GM19193 (cell line): ENCODE measurements around the gene ULK3.

ENCODE experiments used
- POLR2A ChIP-seq: IDR thresholded peaks from 4 replicates; pipeline ENCODE4 v1.6.1; 2011; ENCODE audit not compliant: insufficient read depth, insufficient read length; ENCODE audit errors: extremely low read depth

Gene ULK3

GRCh38 chr15:74821790-74822158 lies 21.2 kb downstream of the ULK3 start:
- TF ChIP-seq POLR2A: no peak

GRCh38 chr15:74821091-74821789 lies 21.7 kb downstream of the ULK3 start:
- TF ChIP-seq POLR2A: peak; percentile 30

DNA sequence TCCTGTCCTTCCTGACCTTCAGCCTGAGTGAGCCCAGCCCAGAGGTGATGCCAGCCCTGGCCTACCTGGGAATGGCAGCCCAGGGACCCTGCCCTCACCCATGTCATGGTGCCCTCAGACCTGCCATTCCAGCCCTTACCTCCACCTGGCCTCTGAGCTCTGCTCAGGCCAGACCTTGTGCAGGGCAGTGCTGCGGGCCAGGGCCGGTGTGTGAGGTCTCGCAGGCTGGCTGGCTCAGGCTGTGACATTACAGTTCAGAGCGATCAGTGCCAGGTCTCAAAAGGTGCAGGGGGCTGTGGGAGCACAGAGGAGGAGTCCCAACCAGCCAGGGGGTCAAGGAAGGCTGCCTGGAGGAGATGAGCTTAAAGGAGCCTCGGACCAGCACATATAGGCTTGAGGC lies 22.9 kb downstream of the ULK3 start:
- no peak for TF ChIP-seq POLR2A

GRCh38 chr15:74817370-74817737 lies 25.6 kb downstream of the ULK3 start:
- TF ChIP-seq POLR2A: no peak

- no peak for TF ChIP-seq POLR2A
Measured at GRCh38 chr15:74816624-74817369, 26.2 kb downstream of the ULK3 start.

DNA sequence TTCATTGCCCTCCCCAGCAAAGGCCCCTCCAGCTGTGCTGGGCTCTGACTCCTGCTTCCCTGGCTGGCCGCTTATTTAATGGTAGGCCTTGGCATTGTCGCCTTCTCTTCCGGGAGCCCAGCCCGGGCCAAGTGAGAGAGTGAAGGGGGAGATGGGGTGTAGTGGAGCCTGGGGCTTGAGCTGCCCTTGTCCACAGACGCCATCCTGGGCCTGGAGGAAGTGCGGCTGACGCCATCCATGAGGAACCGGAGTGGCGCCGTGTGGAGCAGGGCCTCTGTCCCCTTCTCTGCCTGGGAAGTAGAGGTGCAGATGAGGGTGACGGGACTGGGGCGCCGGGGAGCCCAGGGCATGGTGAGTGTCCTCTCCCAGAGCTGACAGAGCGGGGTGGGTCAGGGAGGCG lies 27.0 kb downstream of the ULK3 start:
- no peak for TF ChIP-seq POLR2A

DNA sequence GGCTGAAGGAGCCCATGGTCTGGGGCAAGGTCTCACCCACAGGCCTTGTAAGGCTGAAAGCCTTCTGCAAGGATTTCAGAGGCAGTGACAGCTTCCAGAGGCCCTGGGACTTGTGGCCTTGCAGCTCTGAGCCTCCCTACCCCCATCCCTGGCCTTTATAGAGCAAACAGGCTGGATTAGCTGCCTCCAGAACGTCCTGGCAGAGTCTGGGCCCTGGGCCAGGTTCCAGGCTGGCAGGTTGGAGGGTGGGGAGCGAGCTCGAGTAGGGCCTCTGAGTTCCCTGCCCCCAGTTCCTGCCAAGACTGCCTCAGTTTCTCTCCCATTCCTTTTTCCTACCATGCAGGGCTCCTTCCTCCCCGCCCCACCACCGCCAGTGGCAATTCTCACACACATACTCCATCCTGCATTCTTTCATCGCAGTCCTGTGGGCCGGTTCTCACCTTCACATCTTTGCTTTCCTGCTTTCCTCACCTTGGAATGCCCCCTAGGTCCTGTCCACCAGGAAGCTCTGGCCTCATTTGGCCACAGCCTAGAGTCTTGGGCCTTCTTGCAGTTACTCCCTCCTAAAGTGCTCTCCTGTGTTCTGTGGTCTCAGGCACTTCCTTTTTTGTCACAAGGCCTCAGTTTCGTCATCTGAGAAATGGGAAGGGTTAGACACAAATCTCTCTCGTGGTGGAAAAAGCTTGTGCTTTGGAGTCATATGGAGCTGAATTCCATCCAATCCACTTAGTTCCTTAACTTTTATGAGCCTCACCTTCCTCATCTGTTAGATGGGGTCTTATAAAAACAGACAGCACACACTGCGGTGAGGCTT lies 27.6 kb downstream of the ULK3 start:
- TF ChIP-seq POLR2A: no peak

GRCh38 chr15:74812533-74812932 lies 30.4 kb downstream of the ULK3 start, which contains the start of gene LMAN1L:
TSS of gene LMAN1L (plus strand) at chr15:74812835. CDS start at chr15:74812855, 20 bp downstream.
- TF ChIP-seq POLR2A: no peak

DNA sequence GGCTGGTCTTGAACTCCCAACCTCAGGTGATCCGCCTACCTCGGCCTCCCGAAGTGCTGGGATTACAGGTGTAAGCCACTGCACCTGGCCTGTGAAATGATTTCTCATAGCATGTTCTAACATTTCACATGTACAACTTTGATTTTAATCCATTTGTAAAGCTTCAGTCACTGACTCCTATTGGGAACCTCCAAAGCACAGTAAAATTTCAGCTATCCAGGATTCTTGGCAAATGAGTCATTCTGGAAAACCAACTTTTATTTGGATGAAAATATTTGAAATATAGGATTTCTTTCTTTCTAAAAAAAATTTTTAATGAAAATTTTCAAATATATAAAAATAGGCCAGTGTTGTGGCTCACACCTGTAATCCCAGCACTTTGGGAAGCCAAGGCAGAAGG lies 33.0 kb downstream of the ULK3 start:
- no peak for TF ChIP-seq POLR2A

DNA sequence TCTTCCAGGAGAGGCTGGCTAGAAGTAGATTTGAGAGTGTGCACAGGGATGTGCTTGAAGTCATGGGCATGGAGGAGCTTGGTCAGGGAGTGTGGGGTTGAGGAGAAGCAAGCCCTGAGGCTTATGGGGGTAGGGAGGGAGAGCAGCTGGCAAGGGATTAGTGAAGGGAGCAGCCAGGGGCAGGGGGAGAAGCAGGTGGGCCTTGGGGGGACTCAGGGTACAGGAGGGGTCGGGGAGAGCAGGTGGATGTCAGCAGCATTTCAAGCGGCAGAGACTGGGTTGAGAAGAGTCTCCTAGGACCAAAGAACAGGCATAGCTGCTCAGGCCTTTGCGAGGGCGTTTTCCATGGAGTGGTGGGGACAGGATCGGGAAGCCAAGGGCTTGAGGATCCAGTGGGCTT lies 33.7 kb downstream of the ULK3 start:
- no peak for TF ChIP-seq POLR2A

DNA sequence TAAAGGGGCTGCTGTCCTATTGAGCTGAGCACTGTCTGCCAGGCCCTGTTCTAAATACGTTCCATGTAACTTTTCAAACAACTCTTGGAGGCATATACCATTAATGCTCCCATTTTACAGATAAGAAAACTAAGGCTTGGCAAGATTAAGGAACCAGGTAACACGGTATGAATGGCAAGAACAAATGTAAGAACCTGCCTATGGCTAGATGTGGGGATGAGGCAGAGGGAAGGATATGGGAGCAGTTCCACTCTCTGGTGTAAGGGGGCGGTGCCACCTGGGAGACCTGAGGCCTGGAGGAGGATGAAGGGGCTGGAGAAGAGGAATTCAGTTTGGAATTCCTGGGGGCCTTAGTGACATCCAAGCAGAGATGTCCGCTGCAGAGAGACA lies 34.1 kb downstream of the ULK3 start:
- no peak for TF ChIP-seq POLR2A

GRCh38 chr15:74808078-74808839 lies 34.7 kb downstream of the ULK3 start:
- no peak for TF ChIP-seq POLR2A

DNA sequence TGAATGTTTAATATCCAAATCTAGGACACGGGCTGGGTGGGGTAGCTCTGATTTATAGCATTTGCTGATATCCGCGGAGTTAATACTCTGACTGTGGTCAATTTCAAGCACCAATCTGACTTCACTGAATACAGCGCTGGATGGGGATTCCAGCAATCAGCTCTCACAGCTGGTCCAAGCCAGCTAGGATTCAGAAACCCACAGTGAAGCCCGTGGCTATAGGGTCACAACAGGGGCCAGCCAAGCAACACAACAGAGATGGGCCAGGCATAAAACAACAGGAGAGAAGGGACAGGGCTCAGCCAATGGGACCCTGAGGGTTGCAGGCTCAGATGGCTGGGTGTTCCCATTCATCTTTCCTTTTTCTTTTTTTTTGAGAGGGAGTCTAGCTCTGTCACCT lies 35.7 kb downstream of the ULK3 start:
- no peak for TF ChIP-seq POLR2A

DNA sequence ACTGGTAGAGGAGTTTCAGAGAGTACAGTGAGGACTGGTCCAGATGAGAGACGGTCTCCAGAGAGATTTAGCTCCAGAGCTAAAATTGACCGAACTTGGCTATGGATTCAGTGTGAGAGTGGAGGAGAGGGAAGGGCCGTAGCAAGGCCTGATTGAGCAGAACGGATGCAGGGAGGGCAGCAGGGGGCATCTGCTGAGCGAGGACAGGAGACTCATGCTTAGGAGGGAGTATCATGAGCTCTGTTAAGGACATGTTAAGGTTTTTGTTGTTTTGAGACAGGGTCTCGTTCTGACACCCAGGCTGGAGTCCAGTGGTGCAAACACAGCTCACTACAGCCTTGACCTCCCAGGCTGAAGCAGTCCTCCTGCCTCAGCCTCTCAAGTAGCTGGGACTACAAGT lies 38.0 kb downstream of the ULK3 start:
- TF ChIP-seq POLR2A: no peak

- no peak for TF ChIP-seq POLR2A
Measured at GRCh38 chr15:74802862-74803447, 40.0 kb downstream of the ULK3 start.

GRCh38 chr15:74802290-74802689 lies 40.7 kb downstream of the ULK3 start:
- TF ChIP-seq POLR2A: no peak
